Hepatocyte (in vitro differentiated cells): ENCODE results near the gene ZNF584. TPM values are rescaled to one million over a fixed set of nuclear protein-coding genes. Genes with fewer than 3 reads are reported as not detected.
A peak's percentile ranks its signal among the peaks of the same experiment; 100 is the strongest.

ENCODE experiments used
- DNase-seq: peaks from one replicate; pipeline ENCODE4 v3.0.0-alpha.2; 2016; ENCODE audit warnings: low spot score
- H2AFZ ChIP-seq: fragments of 200-600 bp; sonication (generic); 2 replicates; pipeline ENCODE4 v1.6.0; 2016; ENCODE audit warnings: antibody characterized with exemption, mild to moderate bottlenecking
- H3K27ac ChIP-seq: fragments of 200-600 bp; sonication (generic); 2 replicates; pipeline ENCODE4 v1.5.1; 2016; ENCODE audit warnings: mild to moderate bottlenecking
- H3K27me3 ChIP-seq: fragments of 200-600 bp; sonication (generic); 2 replicates; pipeline ENCODE4 v1.6.1; 2016
- H3K36me3 ChIP-seq: fragments of 200-600 bp; sonication (generic); replicated peaks from 2 replicates; pipeline ENCODE4 v1.5.1; 2016; ENCODE audit warnings: low read depth; ENCODE audit not compliant: insufficient read depth
- H3K4me1 ChIP-seq: fragments of 200-600 bp; sonication (generic); 2 replicates; pipeline ENCODE4 v1.5.1; 2016; ENCODE audit warnings: mild to moderate bottlenecking, moderate library complexity; ENCODE audit not compliant: insufficient read depth
- H3K4me2 ChIP-seq: fragments of 200-600 bp; sonication (generic); 2 replicates; pipeline ENCODE4 v1.6.0; 2016
- H3K4me3 ChIP-seq: fragments of 200-600 bp; sonication (generic); 2 replicates; pipeline ENCODE4 v1.5.1; 2016; ENCODE audit warnings: mild to moderate bottlenecking
- H3K79me2 ChIP-seq: fragments of 200-600 bp; sonication (generic); 2 replicates; pipeline ENCODE4 v1.6.0; 2017; ENCODE audit warnings: mild to moderate bottlenecking
- H3K9me2 ChIP-seq: fragments of 200-600 bp; sonication (generic); replicated peaks from 2 replicates; pipeline ENCODE4 v1.6.0; 2017; ENCODE audit warnings: mild to moderate bottlenecking; ENCODE audit not compliant: insufficient read depth
- H3K9me3 ChIP-seq: fragments of 200-600 bp; sonication (generic); 2 replicates; pipeline ENCODE4 v1.5.1; 2016; ENCODE audit warnings: low read depth, mild to moderate bottlenecking
- H4K20me1 ChIP-seq: fragments of 200-600 bp; sonication (generic); 2 replicates; pipeline ENCODE4 v1.6.0; 2016; ENCODE audit warnings: mild to moderate bottlenecking; ENCODE audit not compliant: insufficient read depth, poor library complexity, severe bottlenecking
- EZH2 ChIP-seq: fragments of 200-600 bp; sonication (generic); IDR thresholded peaks from 2 replicates; pipeline ENCODE4 v1.6.1; 2016; ENCODE audit warnings: antibody characterized with exemption, mild to moderate bottlenecking, borderline replicate concordance
- EZH2phosphoT487 ChIP-seq: fragments of 200-600 bp; sonication (generic); IDR thresholded peaks from one replicate; pipeline ENCODE4 v1.6.1; 2018; ENCODE audit warnings: antibody characterized with exemption, mild to moderate bottlenecking, low read depth, moderate library complexity; ENCODE audit not compliant: unreplicated experiment, severe bottlenecking
- WGBS: methylation state at CpG from one replicate; pipeline ENCODE4 v1.1.6; 2016; ENCODE audit warnings: low lambda C conversion rate; ENCODE audit errors: missing lambda C conversion rate; 5-methylcytosine and 5-hydroxymethylcytosine counted together
- polyA plus RNA-seq: library from polyadenylated mRNA; unstranded; fragments of >200 nt; fragmentation: Nextera tagmentation; extraction: Ambion mirVana; gene quantifications from 2 replicates; pipeline ENCODE4 v1.2.1, GENCODE V29; 2016
- total RNA-seq: library from RNA; depleted of rRNA; stranded (reverse); fragments of >200 nt; gene quantifications from 2 replicates; pipeline ENCODE4 v1.2.3, GENCODE V29; 2014
- TF ChIP-seq, protein P1 (sequence below): fragments of 200-600 bp; sonication (generic); IDR thresholded peaks from 2 replicates; pipeline ENCODE4 v1.5.1; 2016; ENCODE audit warnings: antibody characterized with exemption, mild to moderate bottlenecking; ENCODE audit not compliant: poor library complexity

Gene ZNF584
- total and polyA plus RNA-seq, 2 experiments from 2014 or later, result 5.5 to 7.9 TPM

DNA sequence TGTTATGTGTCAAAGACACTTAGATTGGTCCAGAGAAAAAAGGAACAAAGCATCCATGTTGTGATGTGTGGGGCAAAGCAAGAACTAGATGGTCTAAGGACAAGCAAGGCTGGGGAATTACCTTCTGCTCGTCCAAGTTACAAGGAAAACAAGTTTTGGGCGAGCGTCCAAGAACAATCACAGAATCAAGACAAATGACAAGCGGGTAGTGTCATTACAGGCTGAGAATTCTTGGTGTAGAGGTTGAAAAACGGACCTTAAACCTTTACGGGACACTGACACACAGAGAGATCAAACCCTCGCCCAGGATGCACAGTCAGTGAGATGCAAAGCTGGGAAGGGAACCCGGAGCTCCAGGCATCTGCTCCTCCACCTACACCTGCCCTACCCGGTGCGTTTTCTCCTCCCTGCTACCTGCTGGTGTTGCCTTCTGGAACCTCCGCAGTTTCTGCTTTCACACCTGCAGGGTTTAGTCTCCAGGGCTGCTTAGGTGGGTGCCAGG is 42.5 kb downstream of the ZNF584 start:
- Histone ChIP-seq H3K4me1 (no peaks in the 10 kb centered on the region), H3K79me2 (no peaks in the 10 kb centered on the region), H3K36me3 (no peaks in the 10 kb centered on the region), H3K27me3 (no peaks in the 10 kb centered on the region), H3K4me3 (peak overlapping the region; percentile 46), H3K9me3 (no peaks in the 10 kb centered on the region), H3K4me2 (peak overlapping the region; percentile 87), H2AFZ (peak overlapping the region; percentile 66), H3K9me2 (no peaks in the 10 kb centered on the region), H3K27ac (no peak overlapping the region), H4K20me1 (no peaks in the 10 kb centered on the region)
- 24% methylated on average over 11 of the region's 11 CpGs for WGBS
- TF ChIP-seq, protein P1, sequence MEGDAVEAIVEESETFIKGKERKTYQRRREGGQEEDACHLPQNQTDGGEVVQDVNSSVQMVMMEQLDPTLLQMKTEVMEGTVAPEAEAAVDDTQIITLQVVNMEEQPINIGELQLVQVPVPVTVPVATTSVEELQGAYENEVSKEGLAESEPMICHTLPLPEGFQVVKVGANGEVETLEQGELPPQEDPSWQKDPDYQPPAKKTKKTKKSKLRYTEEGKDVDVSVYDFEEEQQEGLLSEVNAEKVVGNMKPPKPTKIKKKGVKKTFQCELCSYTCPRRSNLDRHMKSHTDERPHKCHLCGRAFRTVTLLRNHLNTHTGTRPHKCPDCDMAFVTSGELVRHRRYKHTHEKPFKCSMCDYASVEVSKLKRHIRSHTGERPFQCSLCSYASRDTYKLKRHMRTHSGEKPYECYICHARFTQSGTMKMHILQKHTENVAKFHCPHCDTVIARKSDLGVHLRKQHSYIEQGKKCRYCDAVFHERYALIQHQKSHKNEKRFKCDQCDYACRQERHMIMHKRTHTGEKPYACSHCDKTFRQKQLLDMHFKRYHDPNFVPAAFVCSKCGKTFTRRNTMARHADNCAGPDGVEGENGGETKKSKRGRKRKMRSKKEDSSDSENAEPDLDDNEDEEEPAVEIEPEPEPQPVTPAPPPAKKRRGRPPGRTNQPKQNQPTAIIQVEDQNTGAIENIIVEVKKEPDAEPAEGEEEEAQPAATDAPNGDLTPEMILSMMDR, result no peak
- TF ChIP-seq EZH2phosphoT487 (no peak), EZH2 (no peak)
- peak; percentile 24 for DNase-seq

DNA sequence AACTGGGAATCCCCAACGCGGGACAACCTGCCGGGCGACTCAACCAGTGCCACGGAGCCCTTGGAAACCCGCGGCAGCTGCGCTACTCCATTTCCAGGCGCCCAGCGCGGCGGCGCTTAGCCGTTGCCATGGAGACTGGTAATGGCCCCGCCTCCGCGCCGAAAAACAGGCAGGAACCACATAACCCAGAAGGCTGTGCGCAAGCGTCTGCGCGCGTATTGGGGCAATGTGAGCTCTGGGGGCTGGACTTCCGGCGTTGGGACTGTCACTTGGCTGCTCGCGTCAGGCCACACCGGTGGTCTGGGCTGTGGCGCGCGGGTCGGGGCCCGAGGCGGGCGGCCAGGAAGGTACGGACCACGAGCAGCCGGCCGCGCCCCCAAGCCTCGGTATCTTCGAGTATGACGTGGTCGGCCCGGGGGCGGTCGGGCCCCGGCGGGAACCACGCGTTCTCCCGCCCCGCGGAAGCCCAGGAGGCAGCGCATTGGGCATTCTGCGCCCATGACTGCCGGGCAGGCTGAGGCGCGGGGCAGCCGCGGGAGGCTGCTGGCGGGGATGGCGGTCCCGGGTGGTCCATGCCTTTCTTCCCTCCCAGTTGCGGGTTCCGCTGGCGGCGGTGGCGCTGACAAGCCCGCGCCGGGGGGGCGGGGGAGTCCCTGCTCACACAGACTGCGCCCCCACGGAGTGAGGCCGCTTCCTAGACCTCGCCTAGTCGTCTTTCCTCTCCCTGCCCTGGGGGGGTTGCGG is 43.1 kb downstream of the ZNF584 start, which contains the start of gene ZNF324B:
Gene ZNF324B (plus strand): TSS at position 265 of the 744 bp plus-strand sequence. CDS start 2,080 bp downstream, outside the sequence.
- peak; percentile 97 for DNase-seq
- Histone ChIP-seq H4K20me1 (no peaks in the 10 kb centered on the region), H3K4me1 (no peaks in the 10 kb centered on the region), H3K4me3 (peak within 1 kb of the TSS; percentile 57), H3K79me2 (no peaks in the 10 kb centered on the region), H3K27me3 (no peaks in the 10 kb centered on the region), H3K4me2 (peak within 1 kb of the TSS; percentile 87), H2AFZ (peak within 1 kb of the TSS; percentile 81), H3K27ac (no peak within 1 kb of the TSS), H3K36me3 (no peaks in the 10 kb centered on the region), H3K9me3 (no peaks in the 10 kb centered on the region), H3K9me2 (no peaks in the 10 kb centered on the region)
- TF ChIP-seq EZH2phosphoT487 (no peak), EZH2 (no peak)
- TF ChIP-seq, protein P1, result no peak
- under 1% methylated on average over 70 of the region's 79 CpGs for WGBS

DNA sequence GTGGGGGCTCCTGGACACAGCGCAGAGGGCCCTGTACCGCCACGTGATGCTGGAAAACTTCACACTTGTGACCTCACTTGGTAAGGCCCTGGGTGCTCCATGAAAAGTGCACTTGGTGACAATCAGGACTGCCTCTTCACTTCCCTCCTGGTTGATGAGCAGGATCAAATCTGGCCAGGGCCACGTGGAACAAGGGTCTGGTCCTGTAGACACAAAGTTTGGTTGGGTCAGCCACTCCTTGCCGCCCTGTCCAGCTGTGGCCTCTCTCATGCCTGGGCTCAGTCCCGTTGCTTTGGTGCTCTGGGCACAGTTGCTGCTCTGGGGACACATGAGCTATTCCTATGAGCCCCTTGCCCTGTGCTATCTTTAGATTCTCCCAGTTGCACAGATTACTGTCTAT is 45.3 kb downstream of the ZNF584 start:
- H3K4me3 ChIP-seq, result no peak overlapping the region
- no peak overlapping the region for H3K4me2 ChIP-seq
- H3K4me1 ChIP-seq, result no peaks in the 10 kb centered on the region
- H3K27ac ChIP-seq, result no peak overlapping the region
- H3K9me2 ChIP-seq, result no peaks in the 10 kb centered on the region
- no peak overlapping the region for H2AFZ ChIP-seq
- TF ChIP-seq EZH2phosphoT487 (no peak), EZH2 (no peak)
- TF ChIP-seq, protein P1, result no peak
- DNase-seq, result no peak
- H3K79me2 ChIP-seq, result no peaks in the 10 kb centered on the region
- no peaks in the 10 kb centered on the region for H3K9me3 ChIP-seq
- WGBS, result 94% methylated on average over 6 of the region's 6 CpGs
- H3K36me3 ChIP-seq, result no peaks in the 10 kb centered on the region
- H4K20me1 ChIP-seq, result no peaks in the 10 kb centered on the region
- no peaks in the 10 kb centered on the region for H3K27me3 ChIP-seq
